ENCODE measurements around the gene MED15.
"Not testable (repeated sequence)": the region's sequence is repeated elsewhere in the genome, so short reads cannot be mapped to it uniquely, and the experiment has no call there.

The MED15 gene

GRCh38 chr22:20483771-20484170, 23.6 kb upstream of the MED15 start:
- DNase-seq: no peak

DNA sequence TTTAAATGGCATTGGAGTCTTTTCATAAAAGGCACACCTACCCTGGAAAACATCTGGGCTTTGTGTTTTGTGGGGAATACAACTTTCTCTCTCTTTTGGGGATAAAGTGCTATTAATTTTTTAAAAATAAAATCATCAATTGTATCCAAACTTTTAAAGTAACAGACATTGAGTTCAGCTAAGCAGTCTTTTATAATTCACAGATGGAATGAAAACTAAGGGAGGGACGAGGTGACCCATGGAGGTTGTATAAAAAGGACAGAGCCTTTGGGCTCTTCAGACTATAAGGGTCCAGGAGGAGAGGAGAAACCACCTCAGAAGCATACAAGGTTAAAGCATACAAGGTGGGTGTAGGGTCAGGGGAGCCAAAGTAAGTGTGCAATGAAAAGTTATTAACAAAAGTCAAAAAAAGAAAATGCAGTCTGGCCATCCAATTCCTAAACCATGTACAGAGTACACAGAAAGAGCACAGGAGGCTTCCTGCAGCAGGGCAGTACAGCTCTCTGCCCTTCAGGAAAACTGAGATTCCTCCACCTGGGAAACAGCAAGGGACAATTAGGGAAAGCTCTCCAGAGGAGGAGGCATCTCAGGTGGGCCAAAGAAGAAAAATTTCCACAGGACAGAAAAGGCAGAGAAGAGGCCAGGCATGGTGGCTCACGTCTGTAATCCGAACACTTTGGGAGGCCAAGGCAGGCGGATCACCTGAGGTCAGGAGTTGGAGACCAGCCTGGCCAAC, 22.3 kb upstream of the MED15 start:
- no peak for DNase-seq

GRCh38 chr22:20486229-20486628, 21.2 kb upstream of the MED15 start:
- DNase-seq: no peak

- no peak for DNase-seq
Measured at GRCh38 chr22:20487715-20488114, 19.7 kb upstream of the MED15 start.

GRCh38 chr22:20488946-20489345, 18.5 kb upstream of the MED15 start:
- DNase-seq: no peak

- no peak for DNase-seq
Measured at GRCh38 chr22:20490183-20490940, 17.0 kb upstream of the MED15 start.

GRCh38 chr22:20490941-20491307, 16.5 kb upstream of the MED15 start:
- DNase-seq: no peak

GRCh38 chr22:20491346-20491745, 16.1 kb upstream of the MED15 start:
- DNase-seq: no peak

DNA sequence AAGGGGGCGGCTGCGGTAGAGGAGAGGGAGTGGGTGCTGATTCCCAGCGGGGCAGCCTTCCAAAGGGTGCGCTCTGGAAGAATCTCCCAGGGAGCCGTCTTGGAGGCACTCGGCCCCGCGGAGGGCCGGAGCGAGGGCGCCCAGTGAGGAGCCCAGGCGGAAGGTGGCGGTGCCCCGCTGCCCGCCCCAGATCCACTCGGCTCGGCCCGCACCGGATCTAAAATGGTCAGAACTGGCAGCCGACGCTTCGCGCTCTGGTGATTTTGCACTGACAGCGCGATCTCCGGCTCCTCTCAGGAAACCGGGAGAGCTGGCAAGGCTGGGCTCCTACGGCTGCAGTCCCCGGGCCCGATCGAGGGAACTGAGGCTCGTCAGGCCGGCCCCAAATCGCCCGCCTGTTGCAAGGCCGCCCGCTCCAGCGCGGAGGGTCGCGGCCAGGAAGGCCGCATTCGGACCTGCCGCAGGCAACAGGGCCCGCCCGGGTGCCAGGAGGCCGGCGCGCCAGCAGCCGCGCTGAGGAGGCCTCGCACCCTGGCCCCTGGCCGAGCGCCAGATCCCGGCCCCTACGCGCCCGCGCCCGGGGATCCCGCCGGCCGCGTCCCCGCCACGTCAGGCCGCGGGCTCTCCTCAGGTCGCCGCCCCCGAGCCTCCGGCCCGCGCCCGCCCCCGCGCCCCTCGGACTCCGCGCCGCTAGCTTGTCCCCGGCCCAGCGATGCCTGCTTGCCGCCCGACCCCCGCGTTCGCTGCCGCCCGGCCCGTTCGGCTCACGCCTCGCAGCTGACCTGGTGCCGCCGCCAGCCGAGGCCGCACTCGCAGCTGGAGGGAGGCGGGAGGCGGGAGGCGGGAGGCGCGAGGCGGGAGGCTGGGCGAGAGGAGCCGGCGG, 12.2 kb upstream of the MED15 start, which contains the start of gene KLHL22:
TSS of gene KLHL22 (minus strand) at position 818 of the 883 bp plus-strand sequence. CDS start 6,584 bp downstream, outside the sequence.
- DNase-seq: no peak

- DNase-seq: peak; percentile 40
Measured at GRCh38 chr22:20495861-20496681, 11.3 kb upstream of the MED15 start.

DNA sequence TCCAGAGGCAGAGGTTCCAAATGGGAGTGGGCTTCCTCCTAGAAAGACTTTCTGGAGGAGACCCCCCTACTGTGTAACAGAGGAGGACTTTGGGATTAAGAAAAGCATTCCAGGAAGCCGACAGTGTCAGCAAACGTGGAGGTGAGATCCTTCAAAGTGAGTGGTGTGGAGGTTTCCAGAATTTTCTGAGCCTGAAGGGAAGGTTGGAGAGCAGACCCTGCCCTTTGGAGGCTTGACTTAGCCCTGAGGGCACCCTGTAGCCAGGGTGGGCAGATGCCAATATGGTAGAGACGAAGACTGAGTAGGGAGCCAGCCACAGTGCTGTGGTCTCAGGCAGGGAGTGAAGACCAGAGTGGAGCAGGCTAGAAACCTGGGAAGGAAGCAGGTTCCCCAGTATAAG, 10.0 kb upstream of the MED15 start:
- DNase-seq: no peak

DNA sequence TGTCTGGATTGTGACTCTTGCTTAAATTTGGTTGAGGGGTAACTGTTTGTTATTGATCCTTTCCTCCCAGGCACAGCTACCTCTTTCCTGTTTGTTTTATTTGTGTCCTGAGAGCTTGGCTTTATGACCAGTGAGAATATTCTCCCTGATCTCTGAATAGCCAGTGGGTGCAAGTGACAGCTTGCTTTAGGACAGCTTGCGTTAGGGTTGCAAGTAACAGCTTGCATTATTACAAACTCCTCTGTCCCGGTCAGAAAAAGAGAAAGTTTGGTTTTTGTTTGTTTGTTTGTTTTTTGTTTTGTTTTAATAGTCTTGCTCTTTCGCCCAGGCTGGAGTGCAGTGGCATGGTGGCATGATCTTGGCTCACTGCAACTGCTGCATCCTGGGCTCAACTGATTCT, 8.5 kb upstream of the MED15 start:
- no peak for DNase-seq

DNA sequence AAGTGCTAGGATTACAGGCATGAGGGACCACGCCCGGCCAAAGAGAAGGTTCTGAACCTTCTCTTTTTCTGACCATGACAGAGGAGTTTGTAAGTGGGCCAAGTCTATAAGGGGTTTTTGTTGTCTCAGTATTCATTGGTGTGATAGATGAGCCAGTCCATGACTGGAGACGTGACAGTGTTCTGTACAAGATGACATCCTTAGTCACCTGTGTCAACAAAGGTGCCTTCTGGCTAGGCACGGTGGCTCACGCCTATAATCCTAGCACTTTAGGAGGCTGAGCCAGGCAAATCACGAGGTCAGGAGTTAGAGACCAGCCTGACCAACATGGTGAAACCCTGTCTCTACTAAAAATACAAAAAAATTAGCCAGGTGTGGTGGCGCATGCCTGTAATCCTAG, 7.6 kb upstream of the MED15 start:
- DNase-seq: no peak

GRCh38 chr22:20503816-20504215, 3.6 kb upstream of the MED15 start:
- DNase-seq: no peak

GRCh38 chr22:20504293-20504922, 3.0 kb upstream of the MED15 start:
- DNase-seq: not testable (repeated sequence)

GRCh38 chr22:20506543-20507252, 712 bp upstream of the MED15 start:
- DNase-seq: no peak

DNA sequence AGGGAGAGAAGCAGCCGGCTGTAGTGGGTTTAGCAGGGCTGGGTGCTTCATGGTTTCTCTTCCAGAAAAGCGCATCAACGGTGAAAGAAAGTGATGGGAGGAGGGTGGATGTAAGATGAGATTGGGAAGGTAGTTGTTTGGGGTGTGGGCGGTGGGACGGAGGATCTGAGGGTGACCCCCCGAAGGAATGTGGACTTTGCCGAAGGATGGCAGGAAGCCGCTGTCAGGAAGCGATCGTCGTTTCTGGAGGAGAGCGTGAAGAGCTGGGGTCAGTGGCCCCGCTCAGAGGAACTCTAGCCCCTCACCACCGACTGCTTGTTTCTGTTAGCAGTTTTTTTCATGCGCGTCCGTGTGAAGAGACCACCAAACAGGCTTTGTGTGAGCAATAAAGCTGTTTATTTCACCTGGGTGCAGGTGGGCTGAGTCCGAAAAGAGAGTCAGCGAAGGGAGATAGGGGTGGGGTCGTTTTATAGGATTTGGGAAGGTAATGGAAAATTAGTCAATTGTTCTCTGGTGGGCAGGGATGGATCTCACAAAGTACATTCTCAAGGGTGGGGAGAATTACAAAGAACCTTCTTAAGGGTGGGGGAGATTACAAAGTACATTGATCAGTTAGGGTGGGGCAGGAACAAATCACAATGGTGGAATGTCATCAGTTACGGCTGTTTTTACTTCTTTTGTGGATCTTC, 801 bp downstream of the MED15 start:
- not testable (repeated sequence) for DNase-seq

- DNase-seq: no peak
Measured at GRCh38 chr22:20508815-20509271, 1.4 kb downstream of the MED15 start.

GRCh38 chr22:20509344-20510047, 2.1 kb downstream of the MED15 start:
- no peak for DNase-seq

All from NCI-H748 treated with DMSO at 0.1 percent for 48 hours (cell line).